GM06990 (cell line): ENCODE measurements around the gene SMLR1.

Source experiments
- DNase-seq: peaks from one replicate; pipeline ENCODE4 v3.0.0-alpha.2; 2011; ENCODE audit not compliant: insufficient read length; ENCODE audit errors: extremely low read depth
- H3K27me3 ChIP-seq: replicated peaks from 2 replicates; pipeline ENCODE4 v1.6.0; 2011; ENCODE audit warnings: low read length; ENCODE audit not compliant: control insufficient read depth, insufficient read depth
- H3K36me3 ChIP-seq: 2 replicates; pipeline ENCODE4 v1.5.1; 2011; ENCODE audit warnings: low read length; ENCODE audit not compliant: control insufficient read depth, insufficient read depth
- H3K4me3 ChIP-seq: replicated peaks from 2 replicates; pipeline ENCODE4 v1.5.1; 2011; ENCODE audit warnings: low read depth, mild to moderate bottlenecking, control low read depth, low read length
- CTCF ChIP-seq: IDR thresholded peaks from 2 replicates; pipeline ENCODE4 v1.5.1; 2011; ENCODE audit warnings: low read length, control low read depth, mild to moderate bottlenecking, inconsistent platforms; ENCODE audit not compliant: insufficient read depth, poor library complexity, severe bottlenecking

The SMLR1 gene

DNA sequence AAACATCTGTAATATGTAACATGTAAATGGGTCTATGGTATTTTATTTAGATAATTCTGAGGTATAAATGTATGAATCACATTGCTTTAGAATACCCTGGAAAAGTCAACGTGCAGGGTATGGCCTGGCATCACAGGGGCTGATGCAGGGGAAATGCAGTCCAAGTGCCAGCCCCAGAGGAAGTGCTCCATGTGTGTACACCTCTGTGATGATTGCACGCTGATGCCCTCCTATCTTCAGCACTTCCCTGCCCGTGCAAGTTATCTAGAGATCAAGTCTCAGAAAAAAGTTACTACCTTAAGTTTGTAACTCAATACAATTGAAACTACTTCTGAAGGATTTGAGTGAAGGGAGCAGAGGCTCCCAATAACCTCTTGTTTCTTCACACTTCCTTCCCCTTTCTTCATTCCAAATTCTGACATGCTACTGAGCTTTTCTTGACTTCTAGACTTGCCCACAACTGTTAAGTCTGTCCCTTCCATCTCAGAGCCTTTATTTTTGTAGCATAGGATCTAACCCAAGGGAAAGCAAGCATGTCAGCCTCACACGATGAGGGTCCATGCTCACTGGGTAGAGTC is 2.2 kb downstream of the SMLR1 start:
- no peaks in the 10 kb centered on the region for H3K36me3 ChIP-seq
- DNase-seq = no peak
- no peak overlapping the region for H3K4me3 ChIP-seq
- no peaks in the 10 kb centered on the region for H3K27me3 ChIP-seq
- no peak for TF ChIP-seq CTCF

GRCh38 chr6:130831607-130832006 is 4.4 kb downstream of the SMLR1 start:
- TF ChIP-seq CTCF = no peak
- H3K36me3 ChIP-seq = no peaks in the 10 kb centered on the region

DNA sequence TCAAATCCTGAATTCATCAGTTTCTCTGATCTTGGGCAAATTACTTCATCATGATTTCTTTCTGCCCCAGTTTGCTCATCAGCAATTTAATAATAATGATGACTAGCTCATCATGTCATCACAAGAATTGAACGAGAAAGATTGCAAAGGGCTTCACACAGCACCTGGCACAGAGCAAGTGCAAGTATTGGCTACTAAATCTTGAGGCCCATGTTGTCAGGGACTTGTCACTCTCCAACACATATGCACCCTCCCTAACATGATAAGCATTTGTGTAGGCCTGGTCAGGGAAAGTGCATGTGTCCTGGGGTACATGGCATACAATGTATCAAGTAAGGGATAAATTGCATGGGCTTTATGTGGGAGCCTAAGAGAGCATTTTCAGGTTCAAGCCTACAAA is 6.4 kb downstream of the SMLR1 start:
- Histone ChIP-seq H3K27me3 (no peaks in the 10 kb centered on the region), H3K36me3 (no peaks in the 10 kb centered on the region), H3K4me3 (no peak overlapping the region)
- DNase-seq = no peak
- TF ChIP-seq CTCF = no peak

More at GRCh38 chr6:130831607-130832006, 4.4 kb downstream of the SMLR1 start:
- Histone ChIP-seq H3K4me3 (no peak overlapping the region), H3K27me3 (no peaks in the 10 kb centered on the region)
- no peak for DNase-seq

DNA sequence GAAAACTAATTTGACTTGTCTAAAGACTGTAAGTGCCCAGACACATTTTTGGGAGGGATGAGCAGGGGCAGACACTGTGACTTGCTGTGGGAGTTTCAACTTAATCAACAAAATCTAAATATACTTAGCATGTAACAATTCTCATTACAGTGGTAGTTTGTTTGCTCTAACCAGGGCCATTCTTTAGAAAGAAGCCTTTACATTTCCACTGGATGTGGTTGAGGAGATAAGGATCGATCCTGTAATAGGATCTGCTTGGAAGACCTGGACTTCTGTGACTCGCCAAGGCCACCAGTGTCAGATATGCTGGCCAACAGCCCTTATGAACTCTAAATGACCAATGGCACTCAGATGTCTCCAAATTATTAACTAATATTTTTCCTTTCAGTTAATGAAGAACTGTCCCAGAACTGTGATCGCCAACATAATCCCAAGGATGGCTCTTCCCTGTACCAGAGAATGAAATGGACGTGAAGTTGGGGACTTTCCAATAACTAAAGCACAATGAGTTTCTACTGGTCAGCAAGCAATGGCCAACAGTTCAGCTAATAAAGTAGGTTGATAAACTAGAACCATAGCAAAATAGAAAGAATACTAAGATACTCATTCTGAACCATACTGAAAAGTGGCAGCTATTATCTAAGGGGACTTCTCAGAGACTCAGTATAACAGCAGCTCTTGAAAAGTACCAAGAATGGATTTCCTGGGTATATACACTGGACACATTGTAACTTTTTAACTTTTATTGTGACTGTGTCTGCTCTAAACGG is 7.5 kb downstream of the SMLR1 start:
- H3K4me3 ChIP-seq = no peak overlapping the region
- H3K36me3 ChIP-seq = no peaks in the 10 kb centered on the region
- no peaks in the 10 kb centered on the region for H3K27me3 ChIP-seq
- DNase-seq = no peak
- no peak for TF ChIP-seq CTCF

DNA sequence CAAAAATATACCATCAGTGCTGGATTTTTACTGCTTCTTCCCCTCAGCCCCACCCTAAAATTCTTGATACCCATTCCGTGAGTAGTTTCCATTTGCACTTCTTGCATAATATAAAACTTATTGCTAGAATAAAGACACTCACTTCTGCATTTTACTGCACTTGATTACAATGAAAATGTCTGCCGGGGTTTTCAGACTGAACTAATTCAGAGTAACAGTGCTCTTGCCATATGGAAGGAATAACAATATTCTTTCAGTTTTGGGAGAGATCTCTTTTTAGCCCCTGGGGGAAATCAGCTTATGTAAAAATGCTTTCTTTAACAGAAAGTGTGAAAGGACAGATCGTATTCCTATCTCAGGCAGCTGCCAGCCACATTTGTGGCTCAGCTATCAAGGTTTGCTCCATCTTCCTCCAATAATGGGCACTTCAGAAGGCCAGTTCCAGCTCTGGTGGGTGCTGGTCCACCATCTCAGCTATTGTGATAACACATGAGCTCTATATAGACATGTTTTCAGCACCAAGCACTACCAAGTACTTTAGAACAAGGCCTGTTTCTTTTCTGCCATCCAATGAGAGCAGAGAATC is 8.9 kb downstream of the SMLR1 start:
- H3K36me3 ChIP-seq = no peaks in the 10 kb centered on the region
- no peak for TF ChIP-seq CTCF

More for the DNA sequence above, 8.9 kb downstream of the SMLR1 start:
- Histone ChIP-seq H3K27me3 (no peaks in the 10 kb centered on the region), H3K4me3 (no peak overlapping the region)
- DNase-seq = no peak
